GM12878 (cell line): ENCODE measurements around the gene MACROD2. TPM values are rescaled to one million over a fixed set of nuclear protein-coding genes. Genes with fewer than 3 reads are reported as not detected.

Experiments used
- BCL3 ChIP-seq: IDR thresholded peaks from 2 replicates; pipeline ENCODE4 v1.6.1; 2011; ENCODE audit warnings: borderline replicate concordance, low read depth, mild to moderate bottlenecking, moderate library complexity, low read length; ENCODE audit not compliant: insufficient read depth, poor library complexity, severe bottlenecking
- CEBPB ChIP-seq, 2 experiments: fragments of 150-350 bp in 1 of 2; IDR thresholded peaks; 2 replicates each; pipeline ENCODE4 v1.6.1; 2012 to 2014; ENCODE audit warnings: low read depth in 2 of 2, low read length in 2 of 2, borderline replicate concordance in 1 of 2, inconsistent platforms in 1 of 2
- CHD1 ChIP-seq: IDR thresholded peaks from 2 replicates; pipeline ENCODE4 v1.6.1; 2012; ENCODE audit warnings: low read depth, low read length, improper control_type of control experiment
- CREB1 ChIP-seq: IDR thresholded peaks from 2 replicates; pipeline ENCODE4 v1.6.1; 2012; ENCODE audit warnings: low read depth, mild to moderate bottlenecking, inconsistent platforms
- E4F1 ChIP-seq: fragments of 450-650 bp; IDR thresholded peaks from 2 replicates; pipeline ENCODE4 v1.6.1; 2018; ENCODE audit warnings: borderline replicate concordance, mild to moderate bottlenecking; ENCODE audit not compliant: partially characterized antibody
- FOS ChIP-seq: IDR thresholded peaks from 3 replicates; pipeline ENCODE4 v1.6.1; 2011; ENCODE audit warnings: borderline replicate concordance; ENCODE audit not compliant: insufficient read length; ENCODE audit errors: extremely low read depth
- HDAC6 ChIP-seq: fragments of 200-600 bp; sonication (generic); IDR thresholded peaks from one replicate; pipeline ENCODE4 v1.8.0; 2017; ENCODE audit warnings: antibody characterized with exemption; ENCODE audit not compliant: unreplicated experiment
- KDM1A ChIP-seq: fragments of 200-600 bp; sonication (generic); IDR thresholded peaks from 2 replicates; pipeline ENCODE4 v1.6.1; 2016; ENCODE audit warnings: borderline replicate concordance
- MEF2B ChIP-seq: fragments of 450-650 bp; IDR thresholded peaks from 2 replicates; pipeline ENCODE4 v1.6.1; 2018; ENCODE audit warnings: mild to moderate bottlenecking, moderate library complexity; ENCODE audit not compliant: partially characterized antibody, poor library complexity, severe bottlenecking
- NFXL1 ChIP-seq: fragments of 450-650 bp; IDR thresholded peaks from 2 replicates; pipeline ENCODE4 v1.6.1; 2017; ENCODE audit warnings: antibody characterized with exemption, mild to moderate bottlenecking, borderline replicate concordance
- NR2F1 ChIP-seq: fragments of 450-650 bp; conservative IDR thresholded peaks from 2 replicates; pipeline ENCODE4 v1.6.1; 2017; ENCODE audit warnings: mild to moderate bottlenecking
- NRF1 ChIP-seq: conservative IDR thresholded peaks from 2 replicates; pipeline ENCODE4 v1.6.1; 2011; ENCODE audit warnings: mild to moderate bottlenecking, low read depth, low read length, improper control_type of control experiment
- RBBP5 ChIP-seq: fragments of 200-600 bp; sonication (generic); conservative IDR thresholded peaks from 2 replicates; pipeline ENCODE4 v1.6.1; 2016
- RUNX3 ChIP-seq: IDR thresholded peaks from 2 replicates; pipeline ENCODE4 v1.6.1; 2012; ENCODE audit warnings: low read length, inconsistent platforms
- SREBF2 ChIP-seq: IDR thresholded peaks from 2 replicates; pipeline ENCODE4 v1.6.1; 2012; ENCODE audit warnings: mild to moderate bottlenecking, low read length
- SRF ChIP-seq, 2 experiments: IDR thresholded peaks; 2 replicates each; pipeline ENCODE4 v1.6.1; 2011; ENCODE audit warnings: low read depth in 2 of 2, low read length in 2 of 2, mild to moderate bottlenecking in 1 of 2, moderate library complexity in 1 of 2
- polyA plus RNA-seq, 11 experiments: library from polyadenylated mRNA; depleted of rRNA in 4 of 11; unstranded in 6 of 11; stranded (reverse) in 5 of 11; fragments of >200 nt; fragmentation: Nextera tagmentation in 4 of 11; fragmentation: Illumina TruSeq in 1 of 11; extraction: Ambion mirVana in 4 of 11; extraction: Trizol in 1 of 11; gene quantifications; 1 replicate in 1 of 11; 2 replicates in 10 of 11; pipeline versions ENCODE4 v1.2.1 to v1.2.3, GENCODE V29; 2011 to 2016; ENCODE audit warnings: inconsistent platforms in 2 of 11, missing spikeins in 2 of 11, low read depth in 1 of 11
- total RNA-seq, 4 experiments: library from RNA; depleted of rRNA in 3 of 4; stranded (reverse); fragments of >200 nt in 3 of 4; fragmentation: Illumina TruSeq in 1 of 4; extraction: Trizol in 1 of 4; gene quantifications; 2 replicates each; pipeline versions ENCODE4 v1.2.1 to v1.2.3, GENCODE V29; 2013 to 2021
- TF ChIP-seq, protein P1 (sequence below): fragments of 450-650 bp; IDR thresholded peaks from 2 replicates; pipeline ENCODE4 v1.6.1; 2018; ENCODE audit warnings: mild to moderate bottlenecking, low read depth, moderate library complexity; ENCODE audit not compliant: partially characterized antibody
- TF ChIP-seq, protein P2 (sequence below): fragments of 450-650 bp; IDR thresholded peaks from 2 replicates; pipeline ENCODE4 v1.6.1; 2016; ENCODE audit warnings: mild to moderate bottlenecking
- TF ChIP-seq, protein P3 (sequence below): fragments of 450-650 bp; formaldehyde crosslinking; IDR thresholded peaks from 2 replicates; pipeline ENCODE4 v1.4.0; 2020; ENCODE audit warnings: mild to moderate bottlenecking, moderate library complexity

The MACROD2 gene
- total and polyA plus RNA-seq, 10 of the 15 experiments (the other 5 are each of a cell fraction or from before 2014, with no cell fraction given): 1.1 to 21.5 (median 2.2) TPM

DNA sequence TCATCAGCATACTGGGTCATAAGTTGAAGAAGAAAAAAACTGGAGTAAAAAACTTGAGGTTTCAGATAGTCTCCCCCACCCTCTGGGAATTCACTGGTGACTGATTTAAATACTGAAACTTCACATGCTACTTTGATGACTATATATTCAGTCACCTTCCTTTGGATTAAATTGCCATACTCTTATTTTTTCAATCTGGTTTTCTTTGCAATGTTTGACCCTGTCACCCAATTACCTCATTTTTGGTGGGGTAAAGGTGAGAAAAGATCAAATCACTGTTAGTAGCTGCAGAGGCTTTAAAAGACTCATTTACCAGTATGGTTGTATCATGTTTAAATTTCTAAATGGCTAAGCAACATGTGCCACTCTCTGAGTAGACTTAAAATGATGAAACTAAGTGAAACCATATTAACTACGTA is 1204.8 kb downstream of the MACROD2 start (continued):
- TF ChIP-seq, protein P1, sequence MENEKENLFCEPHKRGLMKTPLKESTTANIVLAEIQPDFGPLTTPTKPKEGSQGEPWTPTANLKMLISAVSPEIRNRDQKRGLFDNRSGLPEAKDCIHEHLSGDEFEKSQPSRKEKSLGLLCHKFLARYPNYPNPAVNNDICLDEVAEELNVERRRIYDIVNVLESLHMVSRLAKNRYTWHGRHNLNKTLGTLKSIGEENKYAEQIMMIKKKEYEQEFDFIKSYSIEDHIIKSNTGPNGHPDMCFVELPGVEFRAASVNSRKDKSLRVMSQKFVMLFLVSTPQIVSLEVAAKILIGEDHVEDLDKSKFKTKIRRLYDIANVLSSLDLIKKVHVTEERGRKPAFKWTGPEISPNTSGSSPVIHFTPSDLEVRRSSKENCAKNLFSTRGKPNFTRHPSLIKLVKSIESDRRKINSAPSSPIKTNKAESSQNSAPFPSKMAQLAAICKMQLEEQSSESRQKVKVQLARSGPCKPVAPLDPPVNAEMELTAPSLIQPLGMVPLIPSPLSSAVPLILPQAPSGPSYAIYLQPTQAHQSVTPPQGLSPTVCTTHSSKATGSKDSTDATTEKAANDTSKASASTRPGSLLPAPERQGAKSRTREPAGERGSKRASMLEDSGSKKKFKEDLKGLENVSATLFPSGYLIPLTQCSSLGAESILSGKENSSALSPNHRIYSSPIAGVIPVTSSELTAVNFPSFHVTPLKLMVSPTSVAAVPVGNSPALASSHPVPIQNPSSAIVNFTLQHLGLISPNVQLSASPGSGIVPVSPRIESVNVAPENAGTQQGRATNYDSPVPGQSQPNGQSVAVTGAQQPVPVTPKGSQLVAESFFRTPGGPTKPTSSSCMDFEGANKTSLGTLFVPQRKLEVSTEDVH: no peak
- TF ChIP-seq BCL3: peak; percentile 50
- TF ChIP-seq KDM1A: no peak
- no peak for TF ChIP-seq CHD1
- TF ChIP-seq NR2F1: peak; percentile 94
- TF ChIP-seq SRF (IDR thresholded peaks at IDR 0.05; ENCODE audit: low read depth in 2 of 2, low read length in 2 of 2): no peak
- no peak for TF ChIP-seq RBBP5
- TF ChIP-seq CEBPB (IDR thresholded peaks at IDR 0.05; ENCODE audit: borderline replicate concordance in 1 of 2, low read depth in 2 of 2, low read length in 2 of 2): no peak
- no peak for TF ChIP-seq HDAC6
- TF ChIP-seq FOS: no peak
- peak; percentile 90 for TF ChIP-seq RUNX3
- TF ChIP-seq, protein P2, sequence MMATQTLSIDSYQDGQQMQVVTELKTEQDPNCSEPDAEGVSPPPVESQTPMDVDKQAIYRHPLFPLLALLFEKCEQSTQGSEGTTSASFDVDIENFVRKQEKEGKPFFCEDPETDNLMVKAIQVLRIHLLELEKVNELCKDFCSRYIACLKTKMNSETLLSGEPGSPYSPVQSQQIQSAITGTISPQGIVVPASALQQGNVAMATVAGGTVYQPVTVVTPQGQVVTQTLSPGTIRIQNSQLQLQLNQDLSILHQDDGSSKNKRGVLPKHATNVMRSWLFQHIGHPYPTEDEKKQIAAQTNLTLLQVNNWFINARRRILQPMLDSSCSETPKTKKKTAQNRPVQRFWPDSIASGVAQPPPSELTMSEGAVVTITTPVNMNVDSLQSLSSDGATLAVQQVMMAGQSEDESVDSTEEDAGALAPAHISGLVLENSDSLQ: no peak
- TF ChIP-seq MEF2B: peak; percentile 77
- TF ChIP-seq, protein P3, sequence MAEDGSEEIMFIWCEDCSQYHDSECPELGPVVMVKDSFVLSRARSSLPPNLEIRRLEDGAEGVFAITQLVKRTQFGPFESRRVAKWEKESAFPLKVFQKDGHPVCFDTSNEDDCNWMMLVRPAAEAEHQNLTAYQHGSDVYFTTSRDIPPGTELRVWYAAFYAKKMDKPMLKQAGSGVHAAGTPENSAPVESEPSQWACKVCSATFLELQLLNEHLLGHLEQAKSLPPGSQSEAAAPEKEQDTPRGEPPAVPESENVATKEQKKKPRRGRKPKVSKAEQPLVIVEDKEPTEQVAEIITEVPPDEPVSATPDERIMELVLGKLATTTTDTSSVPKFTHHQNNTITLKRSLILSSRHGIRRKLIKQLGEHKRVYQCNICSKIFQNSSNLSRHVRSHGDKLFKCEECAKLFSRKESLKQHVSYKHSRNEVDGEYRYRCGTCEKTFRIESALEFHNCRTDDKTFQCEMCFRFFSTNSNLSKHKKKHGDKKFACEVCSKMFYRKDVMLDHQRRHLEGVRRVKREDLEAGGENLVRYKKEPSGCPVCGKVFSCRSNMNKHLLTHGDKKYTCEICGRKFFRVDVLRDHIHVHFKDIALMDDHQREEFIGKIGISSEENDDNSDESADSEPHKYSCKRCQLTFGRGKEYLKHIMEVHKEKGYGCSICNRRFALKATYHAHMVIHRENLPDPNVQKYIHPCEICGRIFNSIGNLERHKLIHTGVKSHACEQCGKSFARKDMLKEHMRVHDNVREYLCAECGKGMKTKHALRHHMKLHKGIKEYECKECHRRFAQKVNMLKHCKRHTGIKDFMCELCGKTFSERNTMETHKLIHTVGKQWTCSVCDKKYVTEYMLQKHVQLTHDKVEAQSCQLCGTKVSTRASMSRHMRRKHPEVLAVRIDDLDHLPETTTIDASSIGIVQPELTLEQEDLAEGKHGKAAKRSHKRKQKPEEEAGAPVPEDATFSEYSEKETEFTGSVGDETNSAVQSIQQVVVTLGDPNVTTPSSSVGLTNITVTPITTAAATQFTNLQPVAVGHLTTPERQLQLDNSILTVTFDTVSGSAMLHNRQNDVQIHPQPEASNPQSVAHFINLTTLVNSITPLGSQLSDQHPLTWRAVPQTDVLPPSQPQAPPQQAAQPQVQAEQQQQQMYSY (CRISPR knock-in tag): no peak
- TF ChIP-seq CREB1: 0 out of 2 replicates have a peak, but pooled peaks have one; percentile 27
- TF ChIP-seq NRF1: no peak
- no peak for TF ChIP-seq NFXL1
- TF ChIP-seq E4F1: no peak
- TF ChIP-seq SREBF2: no peak
